GM23338 (cell line): ENCODE measurements around the gene TRPV5. TPM values are rescaled to one million over a fixed set of nuclear protein-coding genes. Genes with fewer than 3 reads are reported as not detected.

Source experiments
- ATAC-seq: fragments of 200-7000 bp; cut with Tn5 transposase; 3 replicates; pipeline ENCODE4 v1.9.1; 2020
- DNase-seq: peaks from one replicate; pipeline ENCODE4 v3.0.0-alpha.2; 2015; ENCODE audit warnings: low spot score
- H2AFZ ChIP-seq: fragments of 200-600 bp; sonication (generic); 2 replicates; pipeline ENCODE4 v1.8.0; 2016; ENCODE audit warnings: antibody characterized with exemption, mild to moderate bottlenecking, moderate library complexity
- H3F3A ChIP-seq: fragments of 200-600 bp; sonication (generic); replicated peaks from 2 replicates; pipeline ENCODE4 v1.8.0; 2017; ENCODE audit warnings: antibody characterized with exemption, mixed run types, low read depth
- H3K27ac ChIP-seq: fragments of 200-600 bp; sonication (generic); 2 replicates; pipeline ENCODE4 v1.6.1; 2016; ENCODE audit warnings: low read depth
- H3K27me3 ChIP-seq: fragments of 200-600 bp; sonication (generic); 2 replicates; pipeline ENCODE4 v1.8.0; 2016; ENCODE audit warnings: mild to moderate bottlenecking, mixed run types, moderate library complexity; ENCODE audit not compliant: insufficient read depth
- H3K36me3 ChIP-seq: fragments of 200-600 bp; sonication (generic); 2 replicates; pipeline ENCODE4 v1.8.0; 2016; ENCODE audit warnings: mild to moderate bottlenecking; ENCODE audit not compliant: insufficient read depth
- H3K4me1 ChIP-seq: fragments of 200-600 bp; sonication (generic); 2 replicates; pipeline ENCODE4 v1.8.0; 2016; ENCODE audit warnings: mild to moderate bottlenecking, moderate library complexity; ENCODE audit not compliant: insufficient read depth
- H3K4me2 ChIP-seq: fragments of 200-600 bp; sonication (generic); 2 replicates; pipeline ENCODE4 v1.7.1; 2017; ENCODE audit warnings: mixed run types
- H3K4me3 ChIP-seq: fragments of 200-600 bp; sonication (generic); 2 replicates; pipeline ENCODE4 v1.6.1; 2016; ENCODE audit warnings: mixed run types
- H3K79me2 ChIP-seq: fragments of 200-600 bp; sonication (generic); replicated peaks from 2 replicates; pipeline ENCODE4 v1.8.0; 2017; ENCODE audit warnings: mild to moderate bottlenecking; ENCODE audit not compliant: insufficient read depth
- H3K9me2 ChIP-seq: fragments of 200-600 bp; sonication (generic); 2 replicates; pipeline ENCODE4 v1.8.0; 2017; ENCODE audit not compliant: insufficient read depth
- H4K20me1 ChIP-seq: fragments of 200-600 bp; sonication (generic); replicated peaks from 2 replicates; pipeline ENCODE4 v1.8.0; 2017; ENCODE audit warnings: mild to moderate bottlenecking; ENCODE audit not compliant: insufficient read depth
- H3K27ac Mint-ChIP-seq: 2 replicates; pipeline ENCODE4 v1.8.0; 2020; ENCODE audit warnings: inconsistent platforms, mild to moderate bottlenecking, moderate library complexity, mixed read lengths
- H3K27me3 Mint-ChIP-seq: 3 replicates; pipeline ENCODE4 v1.8.0; 2022; ENCODE audit warnings: low read depth, mild to moderate bottlenecking, moderate library complexity, mixed read lengths, inconsistent platforms; ENCODE audit not compliant: insufficient read depth, poor library complexity
- H3K36me3 Mint-ChIP-seq: 3 replicates; pipeline ENCODE4 v1.8.0; 2021; ENCODE audit warnings: low read depth, mild to moderate bottlenecking, inconsistent platforms, moderate library complexity, mixed read lengths
- H3K4me1 Mint-ChIP-seq: 3 replicates; pipeline ENCODE4 v1.8.0; 2020; ENCODE audit warnings: mild to moderate bottlenecking, inconsistent platforms, mixed read lengths
- H3K4me3 Mint-ChIP-seq: 3 replicates; pipeline ENCODE4 v1.8.0; 2021; ENCODE audit warnings: moderate library complexity, mild to moderate bottlenecking, inconsistent platforms, mixed read lengths
- H3K9me3 Mint-ChIP-seq: 3 replicates; pipeline ENCODE4 v1.8.0; 2020; ENCODE audit warnings: moderate library complexity, mild to moderate bottlenecking, inconsistent platforms, mixed read lengths
- CREB1 ChIP-seq: fragments of 250-450 bp; sonication (Bioruptor Pico); IDR thresholded peaks from 2 replicates; pipeline ENCODE4 v1.5.0; 2020; ENCODE audit warnings: low read depth, mild to moderate bottlenecking, moderate library complexity
- EZH2 ChIP-seq: fragments of 200-600 bp; sonication (generic); IDR thresholded peaks from one replicate; pipeline ENCODE4 v1.8.0; 2017; ENCODE audit warnings: antibody characterized with exemption, mild to moderate bottlenecking, low read depth; ENCODE audit not compliant: unreplicated experiment
- EZH2phosphoT487 ChIP-seq: fragments of 200-600 bp; sonication (generic); IDR thresholded peaks from one replicate; pipeline ENCODE4 v1.8.1; 2018; ENCODE audit warnings: antibody characterized with exemption; ENCODE audit not compliant: unreplicated experiment
- JUNB ChIP-seq: IDR thresholded peaks from one replicate; pipeline ENCODE4 v1.6.1; 2016; ENCODE audit warnings: antibody characterized with exemption; ENCODE audit not compliant: unreplicated experiment
- NANOG ChIP-seq: IDR thresholded peaks from 2 replicates; pipeline ENCODE4 v1.6.1; 2016; ENCODE audit warnings: antibody characterized with exemption, borderline replicate concordance
- POLR2AphosphoS5 ChIP-seq: IDR thresholded peaks from 2 replicates; pipeline ENCODE4 v1.6.1; 2016; ENCODE audit warnings: antibody characterized with exemption, low read depth
- STAT1 ChIP-seq: IDR thresholded peaks from one replicate; pipeline ENCODE4 v1.6.1; 2016; ENCODE audit warnings: antibody characterized with exemption; ENCODE audit not compliant: unreplicated experiment
- ZNF114 ChIP-seq: fragments of 250-450 bp; sonication (Bioruptor Pico); IDR thresholded peaks from 2 replicates; pipeline ENCODE4 v1.5.0; 2020; ENCODE audit warnings: mild to moderate bottlenecking, moderate library complexity
- ZNF331 ChIP-seq: fragments of 250-450 bp; sonication (Bioruptor Pico); IDR thresholded peaks from 2 replicates; pipeline ENCODE4 v1.5.0; 2020; ENCODE audit warnings: low read depth, mild to moderate bottlenecking, moderate library complexity
- polyA plus RNA-seq: library from polyadenylated mRNA; unstranded; fragments of >200 nt; fragmentation: Nextera tagmentation; extraction: Ambion mirVana; gene quantifications from 2 replicates; pipeline ENCODE4 v1.2.1, GENCODE V29; 2016
- total RNA-seq: library from RNA; depleted of rRNA; stranded (reverse); fragments of >200 nt; shearing (Covaris generic); gene quantifications from 2 replicates; pipeline ENCODE4 v1.2.3, GENCODE V29; 2014
- TF ChIP-seq, protein P1 (sequence below), 2 experiments: fragments of 200-600 bp in 1 of 2; sonication (generic) in 1 of 2; conservative IDR thresholded peaks; 2 replicates each; pipeline versions ENCODE4 v1.5.1 to v1.6.1; 2016 to 2017; ENCODE audit warnings: antibody characterized with exemption in 2 of 2, low read depth in 2 of 2, mild to moderate bottlenecking in 2 of 2, moderate library complexity in 1 of 2
- TF ChIP-seq, protein P2 (sequence below): fragments of 250-450 bp; sonication (Bioruptor Pico); IDR thresholded peaks from 2 replicates; pipeline ENCODE4 v1.5.0; 2020; ENCODE audit warnings: mild to moderate bottlenecking, moderate library complexity
- TF ChIP-seq, protein P3 (sequence below): IDR thresholded peaks from 2 replicates; pipeline ENCODE4 v1.6.1; 2016; ENCODE audit warnings: antibody characterized with exemption
- TF ChIP-seq, protein P4 (sequence below): IDR thresholded peaks from one replicate; pipeline ENCODE4 v1.6.1; 2018; ENCODE audit warnings: antibody characterized with exemption; ENCODE audit not compliant: unreplicated experiment

The TRPV5 gene
- total and polyA plus RNA-seq, 2 experiments from 2014 or later = not detected

DNA sequence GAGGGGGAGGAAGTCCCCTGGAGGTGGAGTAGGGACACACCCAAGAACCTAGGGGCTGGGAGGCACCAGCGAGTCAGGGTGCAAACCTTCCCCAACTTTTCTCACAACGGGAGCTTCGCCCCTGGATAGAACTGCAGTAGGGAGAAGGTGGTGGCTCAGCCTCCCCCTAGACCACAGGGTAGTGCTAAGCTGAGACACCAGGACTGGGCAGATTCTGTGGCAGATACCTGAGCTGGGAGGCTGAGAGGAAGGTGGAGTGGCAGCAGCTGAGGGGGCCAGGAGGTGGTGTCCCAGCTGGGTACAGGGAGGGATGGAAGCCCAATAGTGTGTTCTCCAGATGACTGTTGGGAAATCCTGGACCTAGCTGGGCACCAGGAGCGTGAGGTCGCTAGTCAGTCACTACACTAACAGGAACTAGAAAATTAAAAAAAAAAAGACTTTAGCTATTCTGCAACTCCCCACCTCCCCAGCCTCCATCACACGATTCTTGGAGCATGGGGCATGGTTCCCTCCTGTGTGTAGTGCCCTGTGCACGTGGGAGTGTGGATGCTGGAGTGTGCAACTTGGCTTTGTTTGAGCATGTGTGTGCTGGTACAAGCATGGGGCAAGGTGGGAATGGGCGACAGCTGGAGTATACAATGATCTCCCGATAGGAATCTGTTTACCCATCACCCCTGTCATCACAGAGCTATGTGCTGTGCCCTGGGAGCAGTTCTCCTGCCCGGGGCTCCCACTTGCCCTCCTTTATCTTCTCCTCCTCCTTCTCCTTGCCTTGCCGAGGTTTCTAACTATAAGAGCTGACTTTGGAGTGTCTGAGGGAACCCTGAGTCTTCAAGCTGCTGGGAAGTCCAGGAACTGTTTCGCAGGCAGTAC lies 39.2 kb downstream of the TRPV5 start:
- H3K4me1 Mint-ChIP-seq = peaks cover 6% of the 10 kb centered on the region
- no peak for ATAC-seq
- H3K27me3 Mint-ChIP-seq = peaks cover 5% of the 10 kb centered on the region
- Histone ChIP-seq H3K27me3 (no peaks in the 10 kb centered on the region), H2AFZ (no peak overlapping the region), H3K79me2 (no peaks in the 10 kb centered on the region), H3K9me2 (no peaks in the 10 kb centered on the region), H3K4me2 (no peak overlapping the region), H3F3A (no peaks in the 10 kb centered on the region), H3K4me3 (no peak overlapping the region), H3K36me3 (no peaks in the 10 kb centered on the region), H4K20me1 (no peaks in the 10 kb centered on the region), H3K4me1 (no peaks in the 10 kb centered on the region), H3K27ac (no peak overlapping the region)
- no peak overlapping the region for H3K4me3 Mint-ChIP-seq
- no peak for DNase-seq
- TF ChIP-seq NANOG (no peak), EZH2phosphoT487 (no peak), EZH2 (no peak), ZNF114 (CRISPR knock-in tag) (no peak), ZNF331 (CRISPR knock-in tag) (no peak), CREB1 (no peak), STAT1 (no peak), POLR2AphosphoS5 (no peak), JUNB (no peak)
- TF ChIP-seq, protein P1, sequence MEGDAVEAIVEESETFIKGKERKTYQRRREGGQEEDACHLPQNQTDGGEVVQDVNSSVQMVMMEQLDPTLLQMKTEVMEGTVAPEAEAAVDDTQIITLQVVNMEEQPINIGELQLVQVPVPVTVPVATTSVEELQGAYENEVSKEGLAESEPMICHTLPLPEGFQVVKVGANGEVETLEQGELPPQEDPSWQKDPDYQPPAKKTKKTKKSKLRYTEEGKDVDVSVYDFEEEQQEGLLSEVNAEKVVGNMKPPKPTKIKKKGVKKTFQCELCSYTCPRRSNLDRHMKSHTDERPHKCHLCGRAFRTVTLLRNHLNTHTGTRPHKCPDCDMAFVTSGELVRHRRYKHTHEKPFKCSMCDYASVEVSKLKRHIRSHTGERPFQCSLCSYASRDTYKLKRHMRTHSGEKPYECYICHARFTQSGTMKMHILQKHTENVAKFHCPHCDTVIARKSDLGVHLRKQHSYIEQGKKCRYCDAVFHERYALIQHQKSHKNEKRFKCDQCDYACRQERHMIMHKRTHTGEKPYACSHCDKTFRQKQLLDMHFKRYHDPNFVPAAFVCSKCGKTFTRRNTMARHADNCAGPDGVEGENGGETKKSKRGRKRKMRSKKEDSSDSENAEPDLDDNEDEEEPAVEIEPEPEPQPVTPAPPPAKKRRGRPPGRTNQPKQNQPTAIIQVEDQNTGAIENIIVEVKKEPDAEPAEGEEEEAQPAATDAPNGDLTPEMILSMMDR (conservative IDR thresholded peaks at IDR 0.05; ENCODE audit: low read depth in 2 of 2) = no peak
- TF ChIP-seq, protein P2, sequence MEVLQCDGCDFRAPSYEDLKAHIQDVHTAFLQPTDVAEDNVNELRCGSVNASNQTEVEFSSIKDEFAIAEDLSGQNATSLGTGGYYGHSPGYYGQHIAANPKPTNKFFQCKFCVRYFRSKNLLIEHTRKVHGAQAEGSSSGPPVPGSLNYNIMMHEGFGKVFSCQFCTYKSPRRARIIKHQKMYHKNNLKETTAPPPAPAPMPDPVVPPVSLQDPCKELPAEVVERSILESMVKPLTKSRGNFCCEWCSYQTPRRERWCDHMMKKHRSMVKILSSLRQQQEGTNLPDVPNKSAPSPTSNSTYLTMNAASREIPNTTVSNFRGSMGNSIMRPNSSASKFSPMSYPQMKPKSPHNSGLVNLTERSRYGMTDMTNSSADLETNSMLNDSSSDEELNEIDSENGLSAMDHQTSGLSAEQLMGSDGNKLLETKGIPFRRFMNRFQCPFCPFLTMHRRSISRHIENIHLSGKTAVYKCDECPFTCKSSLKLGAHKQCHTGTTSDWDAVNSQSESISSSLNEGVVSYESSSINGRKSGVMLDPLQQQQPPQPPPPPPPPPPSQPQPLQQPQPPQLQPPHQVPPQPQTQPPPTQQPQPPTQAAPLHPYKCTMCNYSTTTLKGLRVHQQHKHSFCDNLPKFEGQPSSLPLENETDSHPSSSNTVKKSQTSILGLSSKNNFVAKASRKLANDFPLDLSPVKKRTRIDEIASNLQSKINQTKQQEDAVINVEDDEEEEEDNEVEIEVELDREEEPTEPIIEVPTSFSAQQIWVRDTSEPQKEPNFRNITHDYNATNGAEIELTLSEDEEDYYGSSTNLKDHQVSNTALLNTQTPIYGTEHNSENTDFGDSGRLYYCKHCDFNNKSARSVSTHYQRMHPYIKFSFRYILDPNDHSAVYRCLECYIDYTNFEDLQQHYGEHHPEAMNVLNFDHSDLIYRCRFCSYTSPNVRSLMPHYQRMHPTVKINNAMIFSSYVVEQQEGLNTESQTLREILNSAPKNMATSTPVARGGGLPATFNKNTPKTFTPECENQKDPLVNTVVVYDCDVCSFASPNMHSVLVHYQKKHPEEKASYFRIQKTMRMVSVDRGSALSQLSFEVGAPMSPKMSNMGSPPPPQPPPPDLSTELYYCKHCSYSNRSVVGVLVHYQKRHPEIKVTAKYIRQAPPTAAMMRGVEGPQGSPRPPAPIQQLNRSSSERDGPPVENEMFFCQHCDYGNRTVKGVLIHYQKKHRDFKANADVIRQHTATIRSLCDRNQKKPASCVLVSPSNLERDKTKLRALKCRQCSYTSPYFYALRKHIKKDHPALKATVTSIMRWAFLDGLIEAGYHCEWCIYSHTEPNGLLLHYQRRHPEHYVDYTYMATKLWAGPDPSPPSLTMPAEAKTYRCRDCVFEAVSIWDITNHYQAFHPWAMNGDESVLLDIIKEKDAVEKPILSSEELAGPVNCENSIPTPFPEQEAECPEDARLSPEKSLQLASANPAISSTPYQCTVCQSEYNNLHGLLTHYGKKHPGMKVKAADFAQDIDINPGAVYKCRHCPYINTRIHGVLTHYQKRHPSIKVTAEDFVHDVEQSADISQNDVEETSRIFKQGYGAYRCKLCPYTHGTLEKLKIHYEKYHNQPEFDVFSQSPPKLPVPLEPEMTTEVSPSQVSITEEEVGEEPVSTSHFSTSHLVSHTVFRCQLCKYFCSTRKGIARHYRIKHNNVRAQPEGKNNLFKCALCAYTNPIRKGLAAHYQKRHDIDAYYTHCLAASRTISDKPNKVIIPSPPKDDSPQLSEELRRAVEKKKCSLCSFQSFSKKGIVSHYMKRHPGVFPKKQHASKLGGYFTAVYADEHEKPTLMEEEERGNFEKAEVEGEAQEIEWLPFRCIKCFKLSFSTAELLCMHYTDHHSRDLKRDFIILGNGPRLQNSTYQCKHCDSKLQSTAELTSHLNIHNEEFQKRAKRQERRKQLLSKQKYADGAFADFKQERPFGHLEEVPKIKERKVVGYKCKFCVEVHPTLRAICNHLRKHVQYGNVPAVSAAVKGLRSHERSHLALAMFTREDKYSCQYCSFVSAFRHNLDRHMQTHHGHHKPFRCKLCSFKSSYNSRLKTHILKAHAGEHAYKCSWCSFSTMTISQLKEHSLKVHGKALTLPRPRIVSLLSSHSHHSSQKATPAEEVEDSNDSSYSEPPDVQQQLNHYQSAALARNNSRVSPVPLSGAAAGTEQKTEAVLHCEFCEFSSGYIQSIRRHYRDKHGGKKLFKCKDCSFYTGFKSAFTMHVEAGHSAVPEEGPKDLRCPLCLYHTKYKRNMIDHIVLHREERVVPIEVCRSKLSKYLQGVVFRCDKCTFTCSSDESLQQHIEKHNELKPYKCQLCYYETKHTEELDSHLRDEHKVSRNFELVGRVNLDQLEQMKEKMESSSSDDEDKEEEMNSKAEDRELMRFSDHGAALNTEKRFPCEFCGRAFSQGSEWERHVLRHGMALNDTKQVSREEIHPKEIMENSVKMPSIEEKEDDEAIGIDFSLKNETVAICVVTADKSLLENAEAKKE (CRISPR knock-in tag) = no peak
- TF ChIP-seq, protein P3, sequence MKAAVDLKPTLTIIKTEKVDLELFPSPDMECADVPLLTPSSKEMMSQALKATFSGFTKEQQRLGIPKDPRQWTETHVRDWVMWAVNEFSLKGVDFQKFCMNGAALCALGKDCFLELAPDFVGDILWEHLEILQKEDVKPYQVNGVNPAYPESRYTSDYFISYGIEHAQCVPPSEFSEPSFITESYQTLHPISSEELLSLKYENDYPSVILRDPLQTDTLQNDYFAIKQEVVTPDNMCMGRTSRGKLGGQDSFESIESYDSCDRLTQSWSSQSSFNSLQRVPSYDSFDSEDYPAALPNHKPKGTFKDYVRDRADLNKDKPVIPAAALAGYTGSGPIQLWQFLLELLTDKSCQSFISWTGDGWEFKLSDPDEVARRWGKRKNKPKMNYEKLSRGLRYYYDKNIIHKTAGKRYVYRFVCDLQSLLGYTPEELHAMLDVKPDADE = no peak
- TF ChIP-seq, protein P4, sequence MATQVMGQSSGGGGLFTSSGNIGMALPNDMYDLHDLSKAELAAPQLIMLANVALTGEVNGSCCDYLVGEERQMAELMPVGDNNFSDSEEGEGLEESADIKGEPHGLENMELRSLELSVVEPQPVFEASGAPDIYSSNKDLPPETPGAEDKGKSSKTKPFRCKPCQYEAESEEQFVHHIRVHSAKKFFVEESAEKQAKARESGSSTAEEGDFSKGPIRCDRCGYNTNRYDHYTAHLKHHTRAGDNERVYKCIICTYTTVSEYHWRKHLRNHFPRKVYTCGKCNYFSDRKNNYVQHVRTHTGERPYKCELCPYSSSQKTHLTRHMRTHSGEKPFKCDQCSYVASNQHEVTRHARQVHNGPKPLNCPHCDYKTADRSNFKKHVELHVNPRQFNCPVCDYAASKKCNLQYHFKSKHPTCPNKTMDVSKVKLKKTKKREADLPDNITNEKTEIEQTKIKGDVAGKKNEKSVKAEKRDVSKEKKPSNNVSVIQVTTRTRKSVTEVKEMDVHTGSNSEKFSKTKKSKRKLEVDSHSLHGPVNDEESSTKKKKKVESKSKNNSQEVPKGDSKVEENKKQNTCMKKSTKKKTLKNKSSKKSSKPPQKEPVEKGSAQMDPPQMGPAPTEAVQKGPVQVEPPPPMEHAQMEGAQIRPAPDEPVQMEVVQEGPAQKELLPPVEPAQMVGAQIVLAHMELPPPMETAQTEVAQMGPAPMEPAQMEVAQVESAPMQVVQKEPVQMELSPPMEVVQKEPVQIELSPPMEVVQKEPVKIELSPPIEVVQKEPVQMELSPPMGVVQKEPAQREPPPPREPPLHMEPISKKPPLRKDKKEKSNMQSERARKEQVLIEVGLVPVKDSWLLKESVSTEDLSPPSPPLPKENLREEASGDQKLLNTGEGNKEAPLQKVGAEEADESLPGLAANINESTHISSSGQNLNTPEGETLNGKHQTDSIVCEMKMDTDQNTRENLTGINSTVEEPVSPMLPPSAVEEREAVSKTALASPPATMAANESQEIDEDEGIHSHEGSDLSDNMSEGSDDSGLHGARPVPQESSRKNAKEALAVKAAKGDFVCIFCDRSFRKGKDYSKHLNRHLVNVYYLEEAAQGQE = no peak
- peaks cover 5% of the 10 kb centered on the region; the same call in 2 of the 3 replicates for H3K9me3 Mint-ChIP-seq
- no peaks in the 10 kb centered on the region; the same call in 2 of the 3 replicates for H3K36me3 Mint-ChIP-seq
- H3K27ac Mint-ChIP-seq = no peak overlapping the region
